A549 (cell line): Measurements from ENCODE around the gene TRANK1. TPM values are rescaled to one million over a fixed set of nuclear protein-coding genes. Genes with fewer than 3 reads are reported as not detected.

ENCODE experiments used
- ATAC-seq, 2 experiments: fragments of 200-7000 bp in 1 of 2; fragments of >200 bp in 1 of 2; cut with Nextera tagmentation in 1 of 2; cut with Tn5 transposase in 1 of 2; 3 replicates each; pipeline versions ENCODE4 v1.8.0 to v1.9.1; 2018 to 2020; ENCODE audit warnings: mild to moderate bottlenecking in 1 of 2, moderate library complexity in 1 of 2
- CTCF ChIA-PET: fragments of 300-600 bp; sonication (Branson Sonifier 250); formaldehyde crosslinking; extraction: SDS; loops from one replicate; lab custom pipeline; 2021; ENCODE audit warnings: antibody characterized with exemption, inconsistent platforms; lab: Yijun Ruan, JAX
- POLR2A ChIA-PET: fragments of 350-600 bp; formaldehyde crosslinking; extraction: SDS; loops from one replicate; lab custom pipeline; 2021; ENCODE audit warnings: antibody characterized with exemption, inconsistent platforms; lab: Yijun Ruan, JAX
- DNase-seq, 2 experiments: peaks; one replicate each; pipeline versions ENCODE4 v3.0.0 to v3.0.0-alpha.2; 2011 to 2016; ENCODE audit warnings: low read depth in 1 of 2, low spot score in 1 of 2
- FAIRE-seq: peaks from 2 replicates; lab custom pipeline; 2011; peaks lifted over from hg19 to GRCh38; lab: Jason Lieb, UNC
- H3K27ac ChIP-seq, 2 experiments: fragments of >200 bp; sonication (Bioruptor Twin); formaldehyde crosslinking; 3 replicates each; pipeline ENCODE4 v1.5.1; 2016 to 2017
- H3K4me1 ChIP-seq: fragments of >200 bp; sonication (Bioruptor Twin); formaldehyde crosslinking; 3 replicates; pipeline ENCODE4 v1.6.1; 2016
- H3K4me2 ChIP-seq: fragments of >200 bp; sonication (Bioruptor Twin); formaldehyde crosslinking; 3 replicates; pipeline ENCODE4 v1.6.1; 2016
- H3K4me3 ChIP-seq: fragments of >200 bp; sonication (Bioruptor Twin); formaldehyde crosslinking; 3 replicates; pipeline ENCODE4 v1.5.1; 2016
- H3K9me3 ChIP-seq: fragments of >200 bp; sonication (Bioruptor Twin); formaldehyde crosslinking; 3 replicates; pipeline ENCODE4 v1.6.1; 2016
- CBX2 ChIP-seq: fragments of 200-600 bp; sonication (generic); IDR thresholded peaks from 2 replicates; pipeline ENCODE4 v1.6.1; 2016; ENCODE audit warnings: low read depth, mild to moderate bottlenecking, borderline replicate concordance
- CEBPB ChIP-seq, 2 experiments: fragments of >200 bp in 1 of 2; sonication (Bioruptor Twin) in 1 of 2; formaldehyde crosslinking in 1 of 2; IDR thresholded peaks; 2 replicates each; pipeline ENCODE4 v1.6.1; 2012 to 2016
- CHD2 ChIP-seq: fragments of 150-350 bp; IDR thresholded peaks from 2 replicates; pipeline ENCODE4 v1.6.1; 2014; ENCODE audit warnings: low read length; ENCODE audit not compliant: partially characterized antibody
- FOSB ChIP-seq: fragments of 250-450 bp; sonication (Bioruptor Pico); IDR thresholded peaks from 2 replicates; pipeline ENCODE4 v1.5.0; 2020; ENCODE audit warnings: mild to moderate bottlenecking, moderate library complexity
- GATA3 ChIP-seq: IDR thresholded peaks from 2 replicates; pipeline ENCODE4 v1.6.1; 2012; ENCODE audit warnings: borderline replicate concordance
- HOXA7 ChIP-seq: fragments of 250-450 bp; sonication (Bioruptor Pico); IDR thresholded peaks from 2 replicates; pipeline ENCODE4 v1.5.0; 2020; ENCODE audit warnings: mild to moderate bottlenecking, moderate library complexity
- HOXB13 ChIP-seq: fragments of 250-450 bp; sonication (Bioruptor Pico); IDR thresholded peaks from 2 replicates; pipeline ENCODE4 v1.5.0; 2020; ENCODE audit warnings: low read depth, mild to moderate bottlenecking, moderate library complexity
- HOXB5 ChIP-seq: fragments of 250-450 bp; sonication (Bioruptor Pico); IDR thresholded peaks from 2 replicates; pipeline ENCODE4 v1.5.0; 2020; ENCODE audit warnings: mild to moderate bottlenecking, moderate library complexity
- JUNB ChIP-seq: fragments of >200 bp; sonication (Bioruptor Twin); formaldehyde crosslinking; IDR thresholded peaks from 2 replicates; pipeline ENCODE4 v1.6.1; 2016
- KDM1A ChIP-seq: fragments of 200-600 bp; sonication (generic); IDR thresholded peaks from 2 replicates; pipeline ENCODE4 v1.6.1; 2016; ENCODE audit warnings: low read depth, mild to moderate bottlenecking
- MAZ ChIP-seq: fragments of 150-350 bp; IDR thresholded peaks from 2 replicates; pipeline ENCODE4 v1.6.1; 2014; ENCODE audit warnings: antibody characterized with exemption, low read depth, low read length, borderline replicate concordance
- MYC ChIP-seq: IDR thresholded peaks from 2 replicates; pipeline ENCODE4 v1.6.1; 2012; ENCODE audit warnings: mild to moderate bottlenecking, inconsistent platforms, low read length, improper control_type of control experiment, borderline replicate concordance
- NFE2L2 ChIP-seq: fragments of 150-350 bp; conservative IDR thresholded peaks from 2 replicates; pipeline ENCODE4 v1.6.1; 2014; ENCODE audit warnings: low read length
- PHF8 ChIP-seq: fragments of 200-600 bp; sonication (generic); IDR thresholded peaks from 2 replicates; pipeline ENCODE4 v1.6.1; 2016; ENCODE audit warnings: low read depth, mild to moderate bottlenecking, antibody characterized with exemption, moderate library complexity, borderline replicate concordance
- POLR2A ChIP-seq: IDR thresholded peaks from 2 replicates; pipeline ENCODE4 v1.6.1; 2012; ENCODE audit warnings: mild to moderate bottlenecking, low read length
- RFX5 ChIP-seq: fragments of 450-650 bp; IDR thresholded peaks from 2 replicates; pipeline ENCODE4 v1.7.1; 2014; ENCODE audit warnings: antibody characterized with exemption, mild to moderate bottlenecking, moderate library complexity
- SMC3 ChIP-seq: fragments of >200 bp; sonication (Bioruptor Twin); formaldehyde crosslinking; IDR thresholded peaks from 3 replicates; pipeline ENCODE4 v1.6.1; 2018; ENCODE audit warnings: inconsistent platforms
- SREBF2 ChIP-seq: fragments of 450-650 bp; IDR thresholded peaks from 2 replicates; pipeline ENCODE4 v1.6.1; 2014; ENCODE audit warnings: mild to moderate bottlenecking, moderate library complexity
- TFCP2L1 ChIP-seq: fragments of 250-450 bp; sonication (Bioruptor Pico); IDR thresholded peaks from 2 replicates; pipeline ENCODE4 v1.5.0; 2021; ENCODE audit warnings: mild to moderate bottlenecking
- ZC3H11A ChIP-seq: fragments of 450-650 bp; IDR thresholded peaks from 2 replicates; pipeline ENCODE4 v1.6.1; 2014; ENCODE audit warnings: antibody characterized with exemption, mild to moderate bottlenecking
- ZFP36 ChIP-seq: fragments of 450-650 bp; IDR thresholded peaks from 2 replicates; pipeline ENCODE4 v1.6.1; 2014; ENCODE audit warnings: borderline replicate concordance; ENCODE audit not compliant: partially characterized antibody
- WGBS: methylation state at CpG from one replicate; pipeline ENCODE4 v1.1.6; 2017; ENCODE audit errors: missing lambda C conversion rate; 5-methylcytosine and 5-hydroxymethylcytosine counted together
- polyA plus RNA-seq, 4 experiments: library from polyadenylated mRNA; depleted of rRNA in 3 of 4; stranded (reverse); fragments of >200 nt; fragmentation: RNase III in 1 of 4; extraction: RNeasy Plus Mini Kit Qiagen cat#74134 plus additional on column Dnase treatment in 1 of 4; gene quantifications; 2 replicates in 3 of 4; 3 replicates in 1 of 4; pipeline ENCODE4 v1.2.3, GENCODE V29; 2011 to 2017
- TF ChIP-seq, protein P1 (sequence below): fragments of 150-350 bp; IDR thresholded peaks from 2 replicates; pipeline ENCODE4 v1.6.1; 2014; ENCODE audit warnings: low read depth, mild to moderate bottlenecking, low read length
- TF ChIP-seq, protein P2 (sequence below): fragments of 450-650 bp; IDR thresholded peaks from 2 replicates; pipeline ENCODE4 v1.6.1; 2014; ENCODE audit warnings: antibody characterized with exemption
- TF ChIP-seq, protein P3 (sequence below): fragments of 250-450 bp; sonication (Bioruptor Pico); IDR thresholded peaks from 2 replicates; pipeline ENCODE4 v1.5.0; 2021; ENCODE audit warnings: mild to moderate bottlenecking, moderate library complexity, borderline replicate concordance
- TF ChIP-seq, protein P4 (sequence below): fragments of >200 bp; sonication (Bioruptor Twin); formaldehyde crosslinking; IDR thresholded peaks from 3 replicates; pipeline ENCODE4 v1.5.1; 2016
- TF ChIP-seq, protein P5 (sequence below): IDR thresholded peaks from 2 replicates; pipeline ENCODE4 v1.6.1; 2012

TRANK1 gene
- polyA plus RNA-seq, 2 of the 4 experiments (the other 2 are of a cell fraction) = 0.58 to 3.2 TPM

DNA sequence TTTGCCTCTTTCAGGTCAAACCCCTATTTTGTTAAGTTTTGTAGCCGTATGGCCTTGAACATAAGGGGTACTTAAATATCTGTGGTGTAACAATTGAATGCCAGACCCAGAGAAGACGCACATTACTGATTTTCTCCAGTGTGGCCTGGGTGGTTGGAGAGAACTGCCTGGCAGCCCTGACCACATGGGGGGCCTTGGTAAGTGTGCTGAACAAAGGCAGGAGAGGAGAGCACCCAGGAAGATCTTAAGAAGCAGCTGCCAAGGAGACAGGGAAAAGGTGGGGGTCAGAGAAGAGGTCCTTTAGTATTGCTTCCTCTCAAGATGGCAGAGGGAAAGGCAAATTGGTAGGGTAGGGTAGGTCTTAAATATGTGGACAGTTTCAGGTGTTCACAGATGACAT lies 35.7 kb downstream of the TRANK1 start:
- 85% methylated on average over 2 of the region's 2 CpGs for WGBS
- no peak overlapping the region for H3K4me2 ChIP-seq
- DNase-seq = no peak
- ChIA-PET CTCF (interaction anchor here (0.5 to 0.9 kb wide), 3 partner anchors 19 to 49 kb away, joined by 3 read pairs; no protein-coding TSS in a partner anchor), POLR2A (no interaction called here)
- H3K27ac ChIP-seq = no peak overlapping the region; a peak in 1 of 6 replicates
- FAIRE-seq = no peak
- no peak for TF ChIP-seq NFE2L2
- no peak for TF ChIP-seq POLR2A
- no peak for TF ChIP-seq PHF8
- no peak for TF ChIP-seq RFX5
- TF ChIP-seq, protein P1, sequence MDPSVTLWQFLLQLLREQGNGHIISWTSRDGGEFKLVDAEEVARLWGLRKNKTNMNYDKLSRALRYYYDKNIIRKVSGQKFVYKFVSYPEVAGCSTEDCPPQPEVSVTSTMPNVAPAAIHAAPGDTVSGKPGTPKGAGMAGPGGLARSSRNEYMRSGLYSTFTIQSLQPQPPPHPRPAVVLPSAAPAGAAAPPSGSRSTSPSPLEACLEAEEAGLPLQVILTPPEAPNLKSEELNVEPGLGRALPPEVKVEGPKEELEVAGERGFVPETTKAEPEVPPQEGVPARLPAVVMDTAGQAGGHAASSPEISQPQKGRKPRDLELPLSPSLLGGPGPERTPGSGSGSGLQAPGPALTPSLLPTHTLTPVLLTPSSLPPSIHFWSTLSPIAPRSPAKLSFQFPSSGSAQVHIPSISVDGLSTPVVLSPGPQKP = no peak
- TF ChIP-seq FOSB (CRISPR knock-in tag) = no peak
- no peak for TF ChIP-seq SREBF2
- TF ChIP-seq HOXB5 (CRISPR knock-in tag) = no peak
- no peak for TF ChIP-seq CHD2
- no peak for TF ChIP-seq JUNB
- no peak for TF ChIP-seq TFCP2L1
- no peak for TF ChIP-seq CEBPB (IDR thresholded peaks at IDR 0.05)
- TF ChIP-seq, protein P2, sequence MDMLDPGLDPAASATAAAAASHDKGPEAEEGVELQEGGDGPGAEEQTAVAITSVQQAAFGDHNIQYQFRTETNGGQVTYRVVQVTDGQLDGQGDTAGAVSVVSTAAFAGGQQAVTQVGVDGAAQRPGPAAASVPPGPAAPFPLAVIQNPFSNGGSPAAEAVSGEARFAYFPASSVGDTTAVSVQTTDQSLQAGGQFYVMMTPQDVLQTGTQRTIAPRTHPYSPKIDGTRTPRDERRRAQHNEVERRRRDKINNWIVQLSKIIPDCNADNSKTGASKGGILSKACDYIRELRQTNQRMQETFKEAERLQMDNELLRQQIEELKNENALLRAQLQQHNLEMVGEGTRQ = no peak
- TF ChIP-seq, protein P3, sequence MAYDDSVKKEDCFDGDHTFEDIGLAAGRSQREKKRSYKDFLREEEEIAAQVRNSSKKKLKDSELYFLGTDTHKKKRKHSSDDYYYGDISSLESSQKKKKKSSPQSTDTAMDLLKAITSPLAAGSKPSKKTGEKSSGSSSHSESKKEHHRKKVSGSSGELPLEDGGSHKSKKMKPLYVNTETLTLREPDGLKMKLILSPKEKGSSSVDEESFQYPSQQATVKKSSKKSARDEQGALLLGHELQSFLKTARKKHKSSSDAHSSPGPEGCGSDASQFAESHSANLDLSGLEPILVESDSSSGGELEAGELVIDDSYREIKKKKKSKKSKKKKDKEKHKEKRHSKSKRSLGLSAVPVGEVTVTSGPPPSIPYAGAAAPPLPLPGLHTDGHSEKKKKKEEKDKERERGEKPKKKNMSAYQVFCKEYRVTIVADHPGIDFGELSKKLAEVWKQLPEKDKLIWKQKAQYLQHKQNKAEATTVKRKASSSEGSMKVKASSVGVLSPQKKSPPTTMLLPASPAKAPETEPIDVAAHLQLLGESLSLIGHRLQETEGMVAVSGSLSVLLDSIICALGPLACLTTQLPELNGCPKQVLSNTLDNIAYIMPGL = no peak
- no peak for TF ChIP-seq MYC
- no peak for TF ChIP-seq CBX2
- TF ChIP-seq ZC3H11A = no peak
- TF ChIP-seq, protein P4, sequence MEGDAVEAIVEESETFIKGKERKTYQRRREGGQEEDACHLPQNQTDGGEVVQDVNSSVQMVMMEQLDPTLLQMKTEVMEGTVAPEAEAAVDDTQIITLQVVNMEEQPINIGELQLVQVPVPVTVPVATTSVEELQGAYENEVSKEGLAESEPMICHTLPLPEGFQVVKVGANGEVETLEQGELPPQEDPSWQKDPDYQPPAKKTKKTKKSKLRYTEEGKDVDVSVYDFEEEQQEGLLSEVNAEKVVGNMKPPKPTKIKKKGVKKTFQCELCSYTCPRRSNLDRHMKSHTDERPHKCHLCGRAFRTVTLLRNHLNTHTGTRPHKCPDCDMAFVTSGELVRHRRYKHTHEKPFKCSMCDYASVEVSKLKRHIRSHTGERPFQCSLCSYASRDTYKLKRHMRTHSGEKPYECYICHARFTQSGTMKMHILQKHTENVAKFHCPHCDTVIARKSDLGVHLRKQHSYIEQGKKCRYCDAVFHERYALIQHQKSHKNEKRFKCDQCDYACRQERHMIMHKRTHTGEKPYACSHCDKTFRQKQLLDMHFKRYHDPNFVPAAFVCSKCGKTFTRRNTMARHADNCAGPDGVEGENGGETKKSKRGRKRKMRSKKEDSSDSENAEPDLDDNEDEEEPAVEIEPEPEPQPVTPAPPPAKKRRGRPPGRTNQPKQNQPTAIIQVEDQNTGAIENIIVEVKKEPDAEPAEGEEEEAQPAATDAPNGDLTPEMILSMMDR = no peak
- TF ChIP-seq, protein P5, sequence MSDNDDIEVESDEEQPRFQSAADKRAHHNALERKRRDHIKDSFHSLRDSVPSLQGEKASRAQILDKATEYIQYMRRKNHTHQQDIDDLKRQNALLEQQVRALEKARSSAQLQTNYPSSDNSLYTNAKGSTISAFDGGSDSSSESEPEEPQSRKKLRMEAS = no peak
- TF ChIP-seq, all 56 proteins: peak for 0
- Histone ChIP-seq H3K4me3 (no peak overlapping the region), H3K9me3 (no peaks in the 10 kb centered on the region), H3K4me1 (peaks cover 20% of the 10 kb centered on the region; the same call in 2 of the 3 replicates)
- ATAC-seq = no peak

DNA sequence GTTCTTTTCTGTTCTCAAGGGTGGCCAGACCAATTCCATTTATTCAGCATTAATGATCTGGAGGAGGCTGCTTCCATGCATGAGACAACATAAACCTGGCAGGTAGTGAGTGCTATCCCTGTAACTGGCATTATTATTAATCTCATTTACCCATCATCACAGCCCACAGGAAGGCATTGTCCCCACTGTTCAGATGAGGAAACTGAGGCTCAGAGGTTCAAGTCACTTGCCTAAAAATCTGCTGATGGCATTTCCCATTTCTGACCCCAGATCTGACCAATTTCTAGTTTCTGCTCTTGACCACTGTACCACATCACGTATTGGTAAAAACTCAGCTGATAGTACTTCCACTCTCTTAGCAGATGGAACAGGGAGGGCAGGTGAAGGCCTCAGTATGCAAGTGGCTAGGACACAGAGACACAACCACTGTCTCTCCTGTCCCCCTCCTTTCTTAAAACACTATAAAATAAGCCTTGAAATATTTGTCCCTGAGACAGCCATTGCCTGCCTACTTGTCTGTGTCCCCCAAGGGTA lies 36.1 kb downstream of the TRANK1 start:
- ATAC-seq (no peak), FAIRE-seq (no peak), DNase-seq (no peak)
- peak overlapping the region; percentile 88 for H3K4me2 ChIP-seq
- TF ChIP-seq ZFP36 (no peak), MAZ (no peak), HOXA7 (CRISPR knock-in tag) (no peak), GATA3 (no peak), MYC (no peak), HOXB13 (CRISPR knock-in tag) (no peak), TFCP2L1 (no peak), SMC3 (no peak), ZC3H11A (no peak), KDM1A (no peak), CEBPB (IDR thresholded peaks at IDR 0.05) (no peak), CBX2 (no peak)
- H3K4me3 ChIP-seq = peak overlapping the region; percentile 62
- ChIA-PET CTCF (interaction anchor here (1.6 to 4.7 kb wide), 2 partner anchors 14 to 50 kb away, joined by 7 to 23 read pairs; no protein-coding TSS in a partner anchor), POLR2A (interaction anchor here (1.0 kb wide), 1 partner anchor 84 kb away, joined by 5 read pairs; the partner anchor contains the start of genes EPM2AIP1 and MLH1)
- H3K4me1 ChIP-seq = peaks cover 20% of the 10 kb centered on the region; the same call in 2 of the 3 replicates
- no peaks in the 10 kb centered on the region for H3K9me3 ChIP-seq
- peak overlapping the region; percentile 54 to 77; a peak in 5 of 6 replicates for H3K27ac ChIP-seq
- WGBS = 89% methylated on average over 1 of the region's 1 CpG
